VCaP (cell line): ENCODE results near the gene TMEM203.

ENCODE experiments used
- H3K27ac ChIP-seq: fragments of 450-650 bp; 2 replicates; pipeline ENCODE4 v1.5.1; 2017
- TF ChIP-seq, protein P1 (sequence below): fragments of 450-650 bp; conservative IDR thresholded peaks from 2 replicates; pipeline ENCODE4 v1.5.1; 2017; ENCODE audit warnings: mild to moderate bottlenecking, moderate library complexity

The TMEM203 gene

DNA sequence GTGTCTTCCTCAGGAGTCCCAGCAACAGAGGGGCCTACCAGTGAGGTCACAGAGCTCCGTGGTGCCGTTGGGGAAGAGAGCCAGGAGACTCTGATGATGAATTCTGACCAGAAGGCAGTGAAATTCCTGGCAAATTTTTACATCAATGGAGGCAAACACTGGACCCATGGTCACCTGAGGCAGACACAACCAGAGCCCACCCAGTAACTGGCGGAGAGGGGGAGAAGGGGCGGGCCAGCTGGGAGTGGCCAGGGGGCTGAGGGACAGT, 45.7 kb upstream of the TMEM203 start, which contains the start of gene STPG3:
Gene STPG3 (plus strand): TSS at position 93 of the 268 bp plus-strand sequence. CDS start 1 bp downstream, at position 94.
- no peak within 1 kb of the TSS for H3K27ac ChIP-seq
- TF ChIP-seq, protein P1, sequence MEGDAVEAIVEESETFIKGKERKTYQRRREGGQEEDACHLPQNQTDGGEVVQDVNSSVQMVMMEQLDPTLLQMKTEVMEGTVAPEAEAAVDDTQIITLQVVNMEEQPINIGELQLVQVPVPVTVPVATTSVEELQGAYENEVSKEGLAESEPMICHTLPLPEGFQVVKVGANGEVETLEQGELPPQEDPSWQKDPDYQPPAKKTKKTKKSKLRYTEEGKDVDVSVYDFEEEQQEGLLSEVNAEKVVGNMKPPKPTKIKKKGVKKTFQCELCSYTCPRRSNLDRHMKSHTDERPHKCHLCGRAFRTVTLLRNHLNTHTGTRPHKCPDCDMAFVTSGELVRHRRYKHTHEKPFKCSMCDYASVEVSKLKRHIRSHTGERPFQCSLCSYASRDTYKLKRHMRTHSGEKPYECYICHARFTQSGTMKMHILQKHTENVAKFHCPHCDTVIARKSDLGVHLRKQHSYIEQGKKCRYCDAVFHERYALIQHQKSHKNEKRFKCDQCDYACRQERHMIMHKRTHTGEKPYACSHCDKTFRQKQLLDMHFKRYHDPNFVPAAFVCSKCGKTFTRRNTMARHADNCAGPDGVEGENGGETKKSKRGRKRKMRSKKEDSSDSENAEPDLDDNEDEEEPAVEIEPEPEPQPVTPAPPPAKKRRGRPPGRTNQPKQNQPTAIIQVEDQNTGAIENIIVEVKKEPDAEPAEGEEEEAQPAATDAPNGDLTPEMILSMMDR = no peak

- TF ChIP-seq, protein P1 = no peak
- H3K27ac ChIP-seq = no peak overlapping the region
Observed at GRCh38 chr9:137250329-137251193, 45.1 kb upstream of the TMEM203 start.

GRCh38 chr9:137247916-137248175, 42.4 kb upstream of the TMEM203 start:
- TF ChIP-seq, protein P1 = no peak

DNA sequence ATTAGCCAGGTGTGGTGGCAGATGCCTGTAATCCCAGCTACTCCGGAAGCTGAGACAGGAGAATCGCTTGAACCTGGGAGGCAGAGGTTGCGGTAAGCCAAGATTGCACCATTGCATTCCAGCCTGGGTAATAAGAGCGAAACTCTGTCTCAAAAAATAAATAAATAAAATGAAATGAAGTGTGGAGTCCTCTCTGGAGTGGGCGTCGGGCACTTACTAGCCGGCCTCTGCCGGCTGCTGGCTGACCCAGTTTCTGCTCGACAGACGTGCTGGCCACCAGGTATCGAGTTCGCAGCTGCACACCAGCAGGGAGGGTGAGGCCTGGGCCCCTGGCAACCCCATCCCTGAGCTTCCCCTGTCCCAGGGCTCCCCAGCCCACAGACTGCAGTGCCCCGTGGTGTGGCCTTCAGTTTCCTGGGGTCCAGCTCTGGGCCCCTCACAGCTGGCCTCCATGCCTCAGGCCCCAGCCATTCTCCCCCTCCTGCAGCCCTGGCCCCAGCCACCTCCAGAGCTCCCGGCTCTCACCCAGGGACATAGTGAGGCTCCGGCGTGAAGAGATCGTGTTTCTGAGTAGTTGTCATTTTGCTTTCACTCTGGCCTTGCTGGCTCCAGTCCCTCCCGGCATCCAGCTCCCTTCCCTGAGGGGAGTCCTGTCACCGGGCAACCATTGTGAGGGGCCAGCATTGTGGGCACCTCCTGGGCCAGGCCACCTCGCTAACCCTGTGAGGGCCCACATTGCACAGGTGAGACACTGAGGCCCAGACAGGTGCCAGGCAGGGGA, 41.9 kb upstream of the TMEM203 start:
- no peak overlapping the region for H3K27ac ChIP-seq
- TF ChIP-seq, protein P1 = no peak

More at GRCh38 chr9:137247916-137248175, 42.4 kb upstream of the TMEM203 start:
- no peak overlapping the region for H3K27ac ChIP-seq

DNA sequence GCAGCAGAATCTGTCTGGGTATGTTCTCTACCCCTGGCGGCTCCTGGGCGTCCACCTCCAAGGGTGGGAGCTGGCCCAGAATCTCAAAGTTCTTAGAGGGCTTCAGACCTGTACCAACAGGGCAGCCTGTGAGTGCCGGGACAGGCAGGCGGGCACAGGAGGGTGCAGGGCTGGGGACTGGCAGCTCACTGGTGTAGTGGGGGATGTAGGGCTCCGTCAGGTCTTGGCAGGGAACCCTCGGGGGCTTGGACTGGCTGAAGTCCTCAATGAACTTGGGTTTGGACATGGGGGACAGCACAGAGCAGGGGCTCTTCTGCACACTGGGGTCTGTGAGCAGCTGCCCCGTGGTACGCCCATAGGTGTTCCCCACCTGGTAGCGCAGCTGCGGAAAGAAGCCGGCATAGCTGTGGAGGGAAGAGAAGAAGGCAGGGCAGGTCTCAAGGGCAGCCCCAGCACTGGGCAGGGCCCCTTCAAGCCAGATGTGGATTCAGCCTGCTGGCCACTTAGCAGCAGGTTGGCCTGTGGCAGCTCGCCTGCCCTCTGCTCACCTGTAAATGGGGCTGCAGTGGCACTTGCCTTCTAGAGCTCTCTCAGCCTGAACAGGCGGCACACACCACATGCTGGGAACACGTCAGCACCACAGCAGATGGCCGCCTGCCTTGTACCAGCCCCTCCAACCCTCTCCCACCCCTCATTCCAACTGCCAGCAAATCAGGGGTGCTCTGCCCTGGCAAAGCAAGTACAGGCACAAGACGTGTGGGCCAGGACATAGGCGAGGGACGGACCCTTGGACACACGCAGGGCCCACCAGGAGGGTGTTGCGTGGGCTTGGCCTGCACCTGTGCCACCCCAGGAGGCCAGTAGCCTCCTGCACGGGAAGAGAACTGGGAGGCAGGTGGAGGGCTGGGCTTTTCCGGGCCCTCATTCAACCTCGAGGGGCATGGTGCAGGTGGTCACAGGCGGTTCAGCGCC, 40.3 kb upstream of the TMEM203 start:
- H3K27ac ChIP-seq = peak overlapping the region; percentile 100; the same call in 1 of the 2 replicates
- TF ChIP-seq, protein P1 = no peak

- TF ChIP-seq, protein P1 = no peak
- peak overlapping the region; percentile 100 for H3K27ac ChIP-seq
Observed at GRCh38 chr9:137244486-137245449, 39.3 kb upstream of the TMEM203 start.
